Loucy (cell line): ENCODE measurements around the gene OR7G1.

Experiments
- H2AFZ ChIP-seq: fragments of 200-600 bp; sonication (generic); 2 replicates; pipeline ENCODE4 v1.6.0; 2016; ENCODE audit warnings: antibody characterized with exemption, mild to moderate bottlenecking, low read length, moderate library complexity
- H3F3A ChIP-seq: fragments of 200-600 bp; 2 replicates; pipeline ENCODE4 v1.6.0; 2016; ENCODE audit warnings: antibody characterized with exemption, low read depth, mild to moderate bottlenecking
- H3K27me3 ChIP-seq: fragments of 200-600 bp; sonication (generic); 2 replicates; pipeline ENCODE4 v1.6.1; 2014; ENCODE audit warnings: low read length, mild to moderate bottlenecking; ENCODE audit not compliant: insufficient read depth, poor library complexity, severe bottlenecking
- H3K36me3 ChIP-seq: fragments of 200-600 bp; sonication (generic); 2 replicates; pipeline ENCODE4 v1.6.1; 2016; ENCODE audit warnings: low read length; ENCODE audit not compliant: insufficient read depth
- H3K4me1 ChIP-seq: fragments of 200-600 bp; sonication (generic); 2 replicates; pipeline ENCODE4 v1.5.1; 2014; ENCODE audit warnings: low read length, mild to moderate bottlenecking; ENCODE audit not compliant: insufficient read depth, poor library complexity, severe bottlenecking
- H3K4me2 ChIP-seq: fragments of 200-600 bp; sonication (generic); 2 replicates; pipeline ENCODE4 v1.6.0; 2014; ENCODE audit warnings: antibody characterized with exemption, low read length, low read depth, mild to moderate bottlenecking; ENCODE audit not compliant: poor library complexity, severe bottlenecking
- H3K4me3 ChIP-seq: fragments of 200-600 bp; sonication (generic); 2 replicates; pipeline ENCODE4 v1.5.1; 2014; ENCODE audit warnings: low read length, mild to moderate bottlenecking, mixed read lengths; ENCODE audit not compliant: poor library complexity, severe bottlenecking
- H3K79me2 ChIP-seq: fragments of 200-600 bp; sonication (generic); 2 replicates; pipeline ENCODE4 v1.6.1; 2014; ENCODE audit warnings: low read length; ENCODE audit not compliant: insufficient read depth
- H3K9ac ChIP-seq: fragments of 200-600 bp; sonication (generic); 2 replicates; pipeline ENCODE4 v1.6.0; 2014; ENCODE audit warnings: mild to moderate bottlenecking, low read depth, low read length, moderate library complexity; ENCODE audit not compliant: poor library complexity, severe bottlenecking
- H3K9me2 ChIP-seq: fragments of 200-600 bp; sonication (generic); replicated peaks from 2 replicates; pipeline ENCODE4 v1.6.1; 2016; ENCODE audit warnings: low read depth, low read length, mixed read lengths
- H3K9me3 ChIP-seq: fragments of 200-600 bp; sonication (generic); 2 replicates; pipeline ENCODE4 v1.6.1; 2014; ENCODE audit warnings: mild to moderate bottlenecking, antibody characterized with exemption, low read length, low read depth; ENCODE audit not compliant: insufficient read depth
- H4K20me1 ChIP-seq: fragments of 200-600 bp; sonication (generic); 2 replicates; pipeline ENCODE4 v1.6.0; 2014; ENCODE audit warnings: antibody characterized with exemption, low read length, mild to moderate bottlenecking; ENCODE audit not compliant: insufficient read depth, poor library complexity, severe bottlenecking
- CTCF ChIP-seq: fragments of 200-600 bp; sonication (generic); conservative IDR thresholded peaks from 2 replicates; pipeline ENCODE4 v1.5.1; 2014; ENCODE audit warnings: mild to moderate bottlenecking, antibody characterized with exemption, low read length
- EZH2phosphoT487 ChIP-seq: fragments of 200-600 bp; IDR thresholded peaks from 2 replicates; pipeline ENCODE4 v1.6.1; 2018; ENCODE audit warnings: antibody characterized with exemption, mild to moderate bottlenecking, moderate library complexity, borderline replicate concordance

OR7G1 gene

GRCh38 chr19:9151367-9151766 is 35.8 kb upstream of the OR7G1 start:
- Histone ChIP-seq H3K79me2 (peaks cover 97% of the 10 kb centered on the region), H3K4me2 (no peak overlapping the region), H3F3A (no peaks in the 10 kb centered on the region), H4K20me1 (peaks cover 25% of the 10 kb centered on the region), H3K9me3 (peaks cover 4% of the 10 kb centered on the region; the same call in 1 of the 2 replicates), H3K4me1 (no peaks in the 10 kb centered on the region), H3K9me2 (no peaks in the 10 kb centered on the region), H3K27me3 (no peaks in the 10 kb centered on the region), H2AFZ (no peak overlapping the region), H3K4me3 (no peak overlapping the region), H3K36me3 (peaks cover 40% of the 10 kb centered on the region; the same call in 1 of the 2 replicates), H3K9ac (no peak overlapping the region)
- TF ChIP-seq EZH2phosphoT487 = no peak
- TF ChIP-seq CTCF = no peak

GRCh38 chr19:9150650-9151049 is 35.1 kb upstream of the OR7G1 start:
- no peaks in the 10 kb centered on the region for H3K27me3 ChIP-seq
- H3K9me2 ChIP-seq = no peaks in the 10 kb centered on the region
- H3K4me1 ChIP-seq = no peaks in the 10 kb centered on the region
- H3K4me3 ChIP-seq = no peak overlapping the region
- no peak overlapping the region for H3K9ac ChIP-seq
- peaks cover 33% of the 10 kb centered on the region; the same call in 1 of the 2 replicates for H3K36me3 ChIP-seq
- H2AFZ ChIP-seq = no peak overlapping the region
- H4K20me1 ChIP-seq = peaks cover 21% of the 10 kb centered on the region
- H3F3A ChIP-seq = no peaks in the 10 kb centered on the region
- H3K79me2 ChIP-seq = peaks cover 98% of the 10 kb centered on the region
- TF ChIP-seq CTCF (no peak), EZH2phosphoT487 (no peak)
- H3K4me2 ChIP-seq = no peak overlapping the region
- peaks cover 4% of the 10 kb centered on the region; the same call in 1 of the 2 replicates for H3K9me3 ChIP-seq

DNA sequence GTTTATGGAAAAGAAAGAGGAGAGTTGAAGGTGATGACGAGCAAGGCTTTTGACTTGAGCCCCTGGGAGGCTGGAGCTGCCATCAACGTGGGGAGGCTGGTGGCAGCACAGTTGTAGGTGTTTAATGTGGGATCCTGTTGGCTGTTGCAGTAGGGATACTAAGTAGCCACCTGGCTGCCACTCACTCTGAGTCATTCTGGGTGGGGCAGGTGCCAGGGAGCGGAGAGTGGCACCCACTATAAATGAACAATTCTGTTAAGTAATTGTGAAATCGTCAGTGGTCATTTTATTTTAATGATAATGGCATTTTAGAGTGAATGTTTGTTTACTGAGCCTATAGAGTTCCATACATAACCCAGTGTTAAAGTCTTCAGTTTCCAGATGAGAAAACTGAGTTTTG is 34.4 kb upstream of the OR7G1 start:
- H3K4me2 ChIP-seq = no peak overlapping the region
- H4K20me1 ChIP-seq = peaks cover 21% of the 10 kb centered on the region
- no peak overlapping the region for H2AFZ ChIP-seq
- peaks cover 28% of the 10 kb centered on the region; the same call in 1 of the 2 replicates for H3K36me3 ChIP-seq
- peaks cover 98% of the 10 kb centered on the region for H3K79me2 ChIP-seq
- H3K4me3 ChIP-seq = no peak overlapping the region
- no peaks in the 10 kb centered on the region for H3K27me3 ChIP-seq
- no peak for TF ChIP-seq CTCF
- no peak for TF ChIP-seq EZH2phosphoT487
- H3K4me1 ChIP-seq = no peaks in the 10 kb centered on the region
- H3K9ac ChIP-seq = no peak overlapping the region
- peaks cover 11% of the 10 kb centered on the region; the same call in 1 of the 2 replicates for H3K9me3 ChIP-seq
- H3F3A ChIP-seq = no peaks in the 10 kb centered on the region
- H3K9me2 ChIP-seq = no peaks in the 10 kb centered on the region
